HL-60 (cell line): ENCODE results near the gene LIN9.

Experiments used
- DNase-seq, 2 experiments: peaks; one replicate each; pipeline ENCODE4 v3.0.0-alpha.2; 2010 to 2020; ENCODE audit warnings: low read depth in 1 of 2, low spot score in 1 of 2
- H3K27ac ChIP-seq: fragments of 250-450 bp; sonication (Bioruptor Pico); replicated peaks from 2 replicates; pipeline ENCODE4 v1.5.1; 2020; ENCODE audit warnings: mild to moderate bottlenecking, moderate library complexity
- H3K27me3 ChIP-seq: fragments of 250-450 bp; sonication (Bioruptor Pico); 2 replicates; pipeline ENCODE4 v1.5.1; 2021; ENCODE audit warnings: mild to moderate bottlenecking, moderate library complexity; ENCODE audit not compliant: insufficient read depth, poor library complexity, severe bottlenecking
- H3K4me3 ChIP-seq: replicated peaks from 2 replicates; pipeline ENCODE4 v1.5.1; 2011; ENCODE audit warnings: mild to moderate bottlenecking, control low read depth, low read length; ENCODE audit not compliant: insufficient read depth
- CTCF ChIP-seq: IDR thresholded peaks from one replicate; pipeline ENCODE4 v1.5.1; 2011; ENCODE audit warnings: low read length, control low read depth, inconsistent platforms; ENCODE audit not compliant: insufficient read depth
- GABPA ChIP-seq: IDR thresholded peaks from 2 replicates; pipeline ENCODE4 v1.6.1; 2012; ENCODE audit warnings: low read depth
- POLR2AphosphoS5 ChIP-seq: IDR thresholded peaks from 2 replicates; pipeline ENCODE4 v1.6.1; 2012; ENCODE audit warnings: low read depth
- REST ChIP-seq: IDR thresholded peaks from 2 replicates; pipeline ENCODE4 v1.6.1; 2012; ENCODE audit warnings: low read depth; ENCODE audit not compliant: insufficient replicate concordance
- SPI1 ChIP-seq: IDR thresholded peaks from 2 replicates; pipeline ENCODE4 v1.6.1; 2012; ENCODE audit warnings: low read depth, mild to moderate bottlenecking, borderline replicate concordance

The LIN9 gene

GRCh38 chr1:226304291-226304955, 4.5 kb downstream of the LIN9 start:
- no peaks in the 10 kb centered on the region for H3K27me3 ChIP-seq
- H3K4me3 ChIP-seq: no peak overlapping the region
- TF ChIP-seq REST (no peak), GABPA (no peak), POLR2AphosphoS5 (no peak), CTCF (no peak), SPI1 (no peak)
- DNase-seq: no peak
- H3K27ac ChIP-seq: no peak overlapping the region

GRCh38 chr1:226302731-226303130, 6.2 kb downstream of the LIN9 start:
- DNase-seq: no peak

More at GRCh38 chr1:226302731-226303130, 6.2 kb downstream of the LIN9 start:
- Histone ChIP-seq H3K4me3 (no peak overlapping the region), H3K27me3 (no peaks in the 10 kb centered on the region), H3K27ac (no peak overlapping the region)
- no peak for TF ChIP-seq GABPA
- no peak for TF ChIP-seq POLR2AphosphoS5
- TF ChIP-seq CTCF: no peak
- TF ChIP-seq SPI1: no peak
- TF ChIP-seq REST: no peak
